Measurements from ENCODE around the gene ZNF547. TPM values are rescaled to one million over a fixed set of nuclear protein-coding genes. Genes with fewer than 3 reads are reported as not detected.

Gene ZNF547
- total RNA-seq, 1 donor from 2014 or later = 3.9 TPM

- TF ChIP-seq, protein P1, sequence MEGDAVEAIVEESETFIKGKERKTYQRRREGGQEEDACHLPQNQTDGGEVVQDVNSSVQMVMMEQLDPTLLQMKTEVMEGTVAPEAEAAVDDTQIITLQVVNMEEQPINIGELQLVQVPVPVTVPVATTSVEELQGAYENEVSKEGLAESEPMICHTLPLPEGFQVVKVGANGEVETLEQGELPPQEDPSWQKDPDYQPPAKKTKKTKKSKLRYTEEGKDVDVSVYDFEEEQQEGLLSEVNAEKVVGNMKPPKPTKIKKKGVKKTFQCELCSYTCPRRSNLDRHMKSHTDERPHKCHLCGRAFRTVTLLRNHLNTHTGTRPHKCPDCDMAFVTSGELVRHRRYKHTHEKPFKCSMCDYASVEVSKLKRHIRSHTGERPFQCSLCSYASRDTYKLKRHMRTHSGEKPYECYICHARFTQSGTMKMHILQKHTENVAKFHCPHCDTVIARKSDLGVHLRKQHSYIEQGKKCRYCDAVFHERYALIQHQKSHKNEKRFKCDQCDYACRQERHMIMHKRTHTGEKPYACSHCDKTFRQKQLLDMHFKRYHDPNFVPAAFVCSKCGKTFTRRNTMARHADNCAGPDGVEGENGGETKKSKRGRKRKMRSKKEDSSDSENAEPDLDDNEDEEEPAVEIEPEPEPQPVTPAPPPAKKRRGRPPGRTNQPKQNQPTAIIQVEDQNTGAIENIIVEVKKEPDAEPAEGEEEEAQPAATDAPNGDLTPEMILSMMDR (IDR thresholded peaks at IDR 0.05; ENCODE audit: insufficient read depth, low read length, severe bottlenecking) = no peak
- FAIRE-seq = no peak
- Histone ChIP-seq H3K27me3 (ENCODE audit: control insufficient read depth, insufficient read depth, low read length) (no peaks in the 10 kb centered on the region), H3K36me3 (ENCODE audit: control insufficient read depth, insufficient read depth, low read length) (peaks cover 8% of the 10 kb centered on the region), H3K4me3 (ENCODE audit: low read depth, low read length) (no peak overlapping the region)
- no peak for DNase-seq (ENCODE audit: low read depth)
These were observed 12.8 kb downstream of the ZNF547 start for GRCh38 chr19:57376151-57376550.

GRCh38 chr19:57377498-57378146 lies 14.3 kb downstream of the ZNF547 start:
- Histone ChIP-seq H3K4me3 (ENCODE audit: low read depth, low read length) (no peak overlapping the region), H3K36me3 (ENCODE audit: control insufficient read depth, insufficient read depth, low read length) (peaks cover 4% of the 10 kb centered on the region), H3K27me3 (ENCODE audit: control insufficient read depth, insufficient read depth, low read length) (no peaks in the 10 kb centered on the region)
- FAIRE-seq = no peak
- TF ChIP-seq, protein P1 (IDR thresholded peaks at IDR 0.05; ENCODE audit: insufficient read depth, low read length, severe bottlenecking) = no peak
- no peak for DNase-seq (ENCODE audit: low read depth)

DNA sequence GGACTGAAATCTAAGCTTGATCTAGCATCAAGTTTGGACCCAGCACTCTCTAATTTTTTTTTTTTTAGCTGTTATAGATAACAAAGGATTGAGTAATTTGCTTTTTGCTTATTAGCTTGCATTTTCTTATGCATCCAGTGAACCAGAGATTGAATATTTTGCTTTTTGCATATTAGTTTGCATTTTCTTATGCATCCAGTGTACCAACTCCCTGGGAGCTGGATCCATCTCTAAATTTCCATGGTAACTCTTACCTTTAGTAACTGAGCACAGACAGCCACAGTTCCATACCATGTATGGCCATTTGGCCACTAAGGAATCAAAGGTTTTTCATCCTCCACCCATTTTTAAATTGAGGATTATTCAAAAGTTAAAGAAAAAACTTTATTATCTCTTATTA lies 17.6 kb downstream of the ZNF547 start:
- TF ChIP-seq, protein P1 (IDR thresholded peaks at IDR 0.05; ENCODE audit: insufficient read depth, low read length, severe bottlenecking) = no peak
- Histone ChIP-seq H3K36me3 (ENCODE audit: control insufficient read depth, insufficient read depth, low read length) (no peaks in the 10 kb centered on the region), H3K27me3 (ENCODE audit: control insufficient read depth, insufficient read depth, low read length) (no peaks in the 10 kb centered on the region), H3K4me3 (ENCODE audit: low read depth, low read length) (no peak overlapping the region)
- FAIRE-seq (no peak), DNase-seq (ENCODE audit: low read depth) (no peak)

DNA sequence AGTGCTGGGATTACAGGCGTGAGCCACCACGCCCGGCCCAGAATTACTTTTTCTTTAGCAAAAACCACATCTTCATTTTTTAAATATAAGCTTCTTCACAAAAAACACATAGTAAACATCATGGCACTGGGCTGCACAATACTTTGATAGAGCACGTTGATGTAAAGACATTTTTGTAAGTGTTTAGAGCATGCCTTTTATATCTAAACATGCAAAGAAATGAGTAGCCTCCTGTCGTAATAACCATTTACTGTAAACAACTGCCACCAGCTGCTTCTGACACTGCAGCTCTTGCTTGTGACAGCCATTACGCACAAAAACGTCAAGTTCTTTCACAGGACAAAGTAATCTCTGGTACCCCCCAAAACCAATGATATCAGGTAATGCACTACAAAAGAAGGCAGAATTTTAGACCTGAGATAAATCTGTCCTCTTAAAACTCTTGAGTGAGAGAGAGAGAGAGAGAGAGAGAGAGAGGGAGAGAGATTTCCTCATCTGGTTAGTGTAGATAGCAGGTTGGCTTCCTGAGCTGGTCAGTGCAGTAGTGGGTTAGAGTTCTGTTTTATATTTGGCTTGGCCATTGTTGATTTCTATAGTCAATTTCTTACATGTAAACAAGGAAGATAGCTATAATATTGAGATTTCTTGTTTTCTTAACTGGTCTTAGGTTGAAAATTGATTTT lies 19.6 kb downstream of the ZNF547 start:
- no peaks in the 10 kb centered on the region for H3K36me3 ChIP-seq (ENCODE audit: control insufficient read depth, insufficient read depth, low read length)
- DNase-seq (ENCODE audit: low read depth) (no peak), FAIRE-seq (no peak)
- TF ChIP-seq, protein P1 (IDR thresholded peaks at IDR 0.05; ENCODE audit: insufficient read depth, low read length, severe bottlenecking) = no peak
- no peak overlapping the region for H3K4me3 ChIP-seq (ENCODE audit: low read depth, low read length)
- no peaks in the 10 kb centered on the region for H3K27me3 ChIP-seq (ENCODE audit: control insufficient read depth, insufficient read depth, low read length)

GRCh38 chr19:57389194-57389729 lies 25.9 kb downstream of the ZNF547 start:
- no peak for FAIRE-seq
- Histone ChIP-seq H3K4me3 (ENCODE audit: low read depth, low read length) (peak overlapping the region; percentile 49), H3K36me3 (ENCODE audit: control insufficient read depth, insufficient read depth, low read length) (peaks cover 2% of the 10 kb centered on the region), H3K27me3 (ENCODE audit: control insufficient read depth, insufficient read depth, low read length) (no peaks in the 10 kb centered on the region)
- no peak for DNase-seq (ENCODE audit: low read depth)
- TF ChIP-seq, protein P1 (IDR thresholded peaks at IDR 0.05; ENCODE audit: insufficient read depth, low read length, severe bottlenecking) = no peak

Measured in bronchial epithelial cell (primary cell).